ENCODE data around the gene TCFL5.

Gene TCFL5

DNA sequence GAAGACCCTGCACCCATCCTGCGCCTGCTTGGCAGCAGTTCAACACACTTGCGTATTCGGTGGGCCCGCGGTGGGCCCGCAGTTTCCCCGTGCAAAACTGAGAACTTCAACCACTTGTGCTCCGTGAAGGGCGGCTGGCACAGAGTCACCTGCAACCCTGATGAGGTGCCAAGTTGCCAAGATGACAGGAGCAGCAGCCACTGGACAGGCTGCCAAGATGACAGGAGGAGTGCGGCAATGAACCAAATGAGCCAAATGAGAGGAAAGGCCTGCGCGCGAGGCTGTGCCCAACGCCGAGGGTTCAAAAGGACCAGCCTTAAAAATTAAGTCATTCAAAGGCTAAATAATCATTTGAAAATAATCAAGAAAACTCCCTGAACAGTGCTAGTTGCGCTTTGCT, 44.6 kb upstream of the TCFL5 start:
- no peak overlapping the region for H3K4me2 ChIP-seq (ENCODE audit: low read length)

DNA sequence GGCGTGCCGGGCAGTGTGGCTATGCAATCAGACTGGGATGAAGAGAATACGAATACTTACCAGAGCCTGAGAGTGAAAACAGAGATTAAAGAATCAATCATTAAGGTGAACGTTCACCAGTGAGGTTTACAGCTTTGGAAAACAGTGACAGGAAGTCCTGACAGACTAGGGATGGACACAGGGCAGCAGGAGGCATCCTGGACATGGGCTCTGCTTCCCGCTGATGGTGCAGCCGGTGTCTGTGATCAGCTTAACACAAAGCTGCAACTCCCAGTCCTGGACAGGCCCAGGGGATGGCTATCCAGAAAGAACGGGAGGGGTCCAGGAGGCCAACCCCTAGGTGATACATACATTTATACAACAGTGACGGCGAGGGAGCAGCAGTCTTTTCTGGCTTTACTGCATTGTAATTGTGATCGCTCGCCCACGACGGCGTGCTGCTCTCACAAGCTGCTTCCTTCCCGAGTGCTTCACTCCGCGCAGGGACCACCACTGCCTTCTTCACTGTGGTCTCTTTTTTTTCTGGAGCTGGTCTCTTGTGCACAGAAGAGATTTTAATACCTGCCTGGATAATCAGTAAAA, 44.0 kb upstream of the TCFL5 start:
- Histone ChIP-seq H3K9ac (ENCODE audit: low read length) (no peak overlapping the region), H3K4me2 (ENCODE audit: low read length) (no peak overlapping the region), H3F3A (ENCODE audit: insufficient read depth, low read length) (0 out of 2 replicates have a peak, but pooled peaks cover 3% of the 10 kb centered on the region), H3K4me3 (ENCODE audit: low read depth, low read length, poor library complexity, severe bottlenecking) (no peak overlapping the region), H2AFZ (ENCODE audit: low read length) (no peak overlapping the region), H3K9me3 (ENCODE audit: low read length) (no peaks in the 10 kb centered on the region), H3K4me1 (ENCODE audit: insufficient read depth, low read length, severe bottlenecking) (peaks cover 10% of the 10 kb centered on the region), H3K9me2 (ENCODE audit: low read depth, low read length) (no peaks in the 10 kb centered on the region), H4K20me1 (ENCODE audit: insufficient read depth, low read length) (no peaks in the 10 kb centered on the region), H3K27me3 (ENCODE audit: insufficient read depth, low read length) (no peaks in the 10 kb centered on the region), H3K27ac (ENCODE audit: low read depth, low read length, poor library complexity, severe bottlenecking) (no peak overlapping the region), H3K36me3 (ENCODE audit: insufficient read depth, low read length) (peaks cover 93% of the 10 kb centered on the region), H3K79me2 (ENCODE audit: insufficient read depth, low read length) (no peaks in the 10 kb centered on the region)
- no peak for TF ChIP-seq CTCF (IDR thresholded peaks at IDR 0.05; ENCODE audit: low read length)
- no peak for TF ChIP-seq EZH2 (IDR thresholded peaks at IDR 0.05; ENCODE audit: borderline replicate concordance, low read length)

More for the DNA sequence above, 44.6 kb upstream of the TCFL5 start:
- no peak for TF ChIP-seq EZH2 (IDR thresholded peaks at IDR 0.05; ENCODE audit: borderline replicate concordance, low read length)
- no peak for TF ChIP-seq CTCF (IDR thresholded peaks at IDR 0.05; ENCODE audit: low read length)
- Histone ChIP-seq H3K9me3 (ENCODE audit: low read length) (no peaks in the 10 kb centered on the region), H3K4me1 (ENCODE audit: insufficient read depth, low read length, severe bottlenecking) (peaks cover 4% of the 10 kb centered on the region), H2AFZ (ENCODE audit: low read length) (no peak overlapping the region), H3K36me3 (ENCODE audit: insufficient read depth, low read length) (peaks cover 97% of the 10 kb centered on the region), H3K4me3 (ENCODE audit: low read depth, low read length, poor library complexity, severe bottlenecking) (no peak overlapping the region), H3F3A (ENCODE audit: insufficient read depth, low read length) (0 out of 2 replicates have a peak, but pooled peaks cover 3% of the 10 kb centered on the region), H3K9ac (ENCODE audit: low read length) (no peak overlapping the region), H3K79me2 (ENCODE audit: insufficient read depth, low read length) (no peaks in the 10 kb centered on the region), H3K9me2 (ENCODE audit: low read depth, low read length) (no peaks in the 10 kb centered on the region), H3K27ac (ENCODE audit: low read depth, low read length, poor library complexity, severe bottlenecking) (no peak overlapping the region), H3K27me3 (ENCODE audit: insufficient read depth, low read length) (no peaks in the 10 kb centered on the region), H4K20me1 (ENCODE audit: insufficient read depth, low read length) (no peaks in the 10 kb centered on the region)

- H3K9ac ChIP-seq (ENCODE audit: low read length), result no peak overlapping the region
- H4K20me1 ChIP-seq (ENCODE audit: insufficient read depth, low read length), result no peaks in the 10 kb centered on the region
- no peak overlapping the region for H3K4me2 ChIP-seq (ENCODE audit: low read length)
- H3K4me1 ChIP-seq (ENCODE audit: insufficient read depth, low read length, severe bottlenecking), result peaks cover 26% of the 10 kb centered on the region
- H3K36me3 ChIP-seq (ENCODE audit: insufficient read depth, low read length), result peaks cover 67% of the 10 kb centered on the region
- H3K27ac ChIP-seq (ENCODE audit: low read depth, low read length, poor library complexity, severe bottlenecking), result no peak overlapping the region
- no peaks in the 10 kb centered on the region for H3K79me2 ChIP-seq (ENCODE audit: insufficient read depth, low read length)
- H3K9me3 ChIP-seq (ENCODE audit: low read length), result no peaks in the 10 kb centered on the region
- TF ChIP-seq EZH2 (IDR thresholded peaks at IDR 0.05; ENCODE audit: borderline replicate concordance, low read length), result no peak
- TF ChIP-seq CTCF (IDR thresholded peaks at IDR 0.05; ENCODE audit: low read length), result no peak
- no peaks in the 10 kb centered on the region for H3K27me3 ChIP-seq (ENCODE audit: insufficient read depth, low read length)
- H3K4me3 ChIP-seq (ENCODE audit: low read depth, low read length, poor library complexity, severe bottlenecking), result no peak overlapping the region
- H3K9me2 ChIP-seq (ENCODE audit: low read depth, low read length), result no peaks in the 10 kb centered on the region
- no peak overlapping the region for H2AFZ ChIP-seq (ENCODE audit: low read length)
- 0 out of 2 replicates have a peak, but pooled peaks cover 3% of the 10 kb centered on the region for H3F3A ChIP-seq (ENCODE audit: insufficient read depth, low read length)
Observed at GRCh38 chr20:62902926-62903615, 41.4 kb upstream of the TCFL5 start.

All from OCI-LY1 (cell line).